Retinal pigment epithelial cell (primary cell): ENCODE measurements around the gene KCNE2.
"Not testable (repeated sequence)": the region's sequence is repeated elsewhere in the genome, so short reads cannot be mapped to it uniquely, and the experiment has no call there.

Source experiments
- DNase-seq: peaks from one replicate; pipeline ENCODE4 v3.0.0-alpha.2; 2010; ENCODE audit warnings: low read depth
- H3K4me3 ChIP-seq: 2 replicates; pipeline ENCODE4 v1.5.1; 2011; ENCODE audit warnings: mild to moderate bottlenecking, low read length, control low read depth, moderate library complexity
- TF ChIP-seq, protein P1 (sequence below): conservative IDR thresholded peaks from 2 replicates; pipeline ENCODE4 v1.5.1; 2011; ENCODE audit warnings: low read depth, low read length, control low read depth, inconsistent platforms

Gene KCNE2

DNA sequence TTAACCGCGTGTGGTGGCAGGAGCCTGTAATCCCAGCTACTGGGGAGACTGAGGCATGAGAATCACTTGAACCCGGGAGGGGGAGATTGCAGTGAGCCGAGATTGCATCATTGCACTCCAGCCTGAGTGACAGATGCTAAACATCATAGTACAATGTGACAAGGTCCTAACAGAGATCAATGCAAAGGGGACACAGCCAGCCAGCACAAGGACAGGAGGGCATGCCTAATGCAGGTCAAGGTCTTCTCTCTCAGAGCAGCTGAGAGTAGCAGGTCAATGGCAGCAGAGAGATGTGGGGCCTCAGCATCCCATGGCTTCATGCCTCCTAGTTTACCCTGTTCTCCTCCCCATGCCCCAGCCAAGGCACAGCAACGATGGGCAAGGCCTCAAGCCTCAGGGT is 8.5 kb downstream of the KCNE2 start:
- no peak overlapping the region for H3K4me3 ChIP-seq
- TF ChIP-seq, protein P1, sequence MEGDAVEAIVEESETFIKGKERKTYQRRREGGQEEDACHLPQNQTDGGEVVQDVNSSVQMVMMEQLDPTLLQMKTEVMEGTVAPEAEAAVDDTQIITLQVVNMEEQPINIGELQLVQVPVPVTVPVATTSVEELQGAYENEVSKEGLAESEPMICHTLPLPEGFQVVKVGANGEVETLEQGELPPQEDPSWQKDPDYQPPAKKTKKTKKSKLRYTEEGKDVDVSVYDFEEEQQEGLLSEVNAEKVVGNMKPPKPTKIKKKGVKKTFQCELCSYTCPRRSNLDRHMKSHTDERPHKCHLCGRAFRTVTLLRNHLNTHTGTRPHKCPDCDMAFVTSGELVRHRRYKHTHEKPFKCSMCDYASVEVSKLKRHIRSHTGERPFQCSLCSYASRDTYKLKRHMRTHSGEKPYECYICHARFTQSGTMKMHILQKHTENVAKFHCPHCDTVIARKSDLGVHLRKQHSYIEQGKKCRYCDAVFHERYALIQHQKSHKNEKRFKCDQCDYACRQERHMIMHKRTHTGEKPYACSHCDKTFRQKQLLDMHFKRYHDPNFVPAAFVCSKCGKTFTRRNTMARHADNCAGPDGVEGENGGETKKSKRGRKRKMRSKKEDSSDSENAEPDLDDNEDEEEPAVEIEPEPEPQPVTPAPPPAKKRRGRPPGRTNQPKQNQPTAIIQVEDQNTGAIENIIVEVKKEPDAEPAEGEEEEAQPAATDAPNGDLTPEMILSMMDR = no peak
- DNase-seq = no peak

DNA sequence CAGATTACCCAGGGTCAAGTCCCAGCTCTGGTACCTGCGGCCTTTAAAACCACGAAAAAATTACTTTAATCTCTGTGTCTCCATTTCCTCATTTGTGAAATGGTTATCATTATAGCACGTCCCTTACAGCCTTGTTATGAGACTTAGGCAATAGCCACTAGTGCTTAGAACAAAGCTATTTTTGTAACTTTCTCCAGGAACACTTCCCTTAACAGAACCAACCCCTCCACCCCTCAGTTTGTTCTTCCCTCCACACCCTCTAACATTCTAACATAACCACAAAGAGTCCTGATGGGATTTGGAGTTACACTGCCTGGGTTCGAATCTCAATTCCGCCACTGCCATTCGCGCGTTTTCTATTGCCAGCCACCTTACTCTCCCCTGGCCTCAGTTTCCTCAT is 10.7 kb downstream of the KCNE2 start:
- not testable (repeated sequence) for H3K4me3 ChIP-seq, DNase-seq

DNA sequence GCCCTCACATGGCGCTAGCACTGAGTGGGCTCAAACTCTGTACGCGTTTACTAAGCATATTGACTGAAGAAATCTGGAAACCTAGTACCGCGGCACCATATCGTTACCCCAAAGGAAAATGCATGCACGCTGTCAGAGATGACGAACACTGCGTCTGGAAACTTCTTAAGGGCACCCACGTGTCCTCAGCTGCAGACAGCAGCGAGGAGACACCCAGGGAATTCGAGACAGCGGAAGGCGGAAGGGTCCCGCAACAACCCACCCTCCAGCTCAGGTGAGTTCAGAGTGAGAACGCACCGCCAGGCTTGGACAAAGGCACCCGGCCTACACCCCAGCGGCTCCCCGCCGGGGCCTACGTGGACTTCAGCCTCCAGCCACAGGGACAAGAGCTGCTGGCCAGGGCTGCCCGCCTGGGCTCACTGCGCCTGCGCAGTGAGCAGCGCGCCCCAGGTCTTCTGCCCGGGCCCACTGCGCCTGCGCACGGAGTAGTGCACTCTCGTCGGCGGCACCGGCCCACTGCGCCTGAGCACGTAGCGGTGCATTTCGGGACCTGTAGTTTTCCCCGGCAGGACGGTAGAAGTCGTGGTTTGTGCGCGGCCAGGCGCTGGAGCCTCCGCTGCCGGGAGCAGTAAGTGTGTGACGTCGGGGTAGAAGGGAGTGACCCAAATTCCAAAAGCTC is 11.3 kb downstream of the KCNE2 start, which contains the start of gene SMIM11:
Gene SMIM11, plus strand, starts transcription at position 568 of the 679 bp plus-strand sequence. CDS start 3,998 bp downstream, outside the sequence.
- H3K4me3 ChIP-seq, DNase-seq: not testable (repeated sequence)

DNA sequence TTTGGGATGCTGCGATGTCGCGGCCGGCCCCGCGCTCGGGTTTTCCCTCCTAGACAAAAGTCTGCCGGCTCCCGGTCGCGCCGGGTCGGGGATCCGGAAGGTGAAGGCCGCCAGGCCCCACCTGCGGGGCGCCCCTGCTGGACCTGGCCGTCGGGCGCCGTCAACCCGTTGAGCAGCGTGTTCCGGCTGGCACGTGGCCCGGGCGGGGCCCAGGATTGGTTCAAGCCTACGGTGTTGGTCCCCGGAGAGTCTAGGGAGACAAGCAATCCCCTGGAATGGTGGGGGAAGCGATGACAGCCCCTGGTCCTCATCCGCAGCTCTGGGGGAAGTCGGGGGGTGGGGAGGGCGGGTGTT is 11.8 kb downstream of the KCNE2 start:
- H3K4me3 ChIP-seq, DNase-seq: not testable (repeated sequence)

DNA sequence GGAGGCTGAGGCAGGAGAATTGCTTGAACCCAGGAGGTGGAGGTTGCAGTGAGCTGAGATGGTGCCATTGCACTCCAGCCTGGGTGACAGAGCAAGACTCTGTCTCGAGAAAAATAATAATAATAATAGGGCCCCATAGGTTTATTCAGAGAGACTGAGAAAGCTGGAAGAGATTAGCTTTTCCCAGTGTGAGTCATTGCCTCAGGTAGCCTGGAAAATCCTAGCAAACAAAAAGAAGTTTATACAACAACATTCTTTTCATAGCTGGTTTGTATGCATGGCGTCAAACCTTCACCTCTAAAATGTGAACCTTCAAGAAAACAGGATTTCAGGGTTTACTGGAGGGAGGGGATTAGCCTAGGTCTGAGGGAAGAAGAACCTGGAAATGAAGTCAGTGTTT is 19.3 kb downstream of the KCNE2 start:
- H3K4me3 ChIP-seq, DNase-seq: not testable (repeated sequence)

DNA sequence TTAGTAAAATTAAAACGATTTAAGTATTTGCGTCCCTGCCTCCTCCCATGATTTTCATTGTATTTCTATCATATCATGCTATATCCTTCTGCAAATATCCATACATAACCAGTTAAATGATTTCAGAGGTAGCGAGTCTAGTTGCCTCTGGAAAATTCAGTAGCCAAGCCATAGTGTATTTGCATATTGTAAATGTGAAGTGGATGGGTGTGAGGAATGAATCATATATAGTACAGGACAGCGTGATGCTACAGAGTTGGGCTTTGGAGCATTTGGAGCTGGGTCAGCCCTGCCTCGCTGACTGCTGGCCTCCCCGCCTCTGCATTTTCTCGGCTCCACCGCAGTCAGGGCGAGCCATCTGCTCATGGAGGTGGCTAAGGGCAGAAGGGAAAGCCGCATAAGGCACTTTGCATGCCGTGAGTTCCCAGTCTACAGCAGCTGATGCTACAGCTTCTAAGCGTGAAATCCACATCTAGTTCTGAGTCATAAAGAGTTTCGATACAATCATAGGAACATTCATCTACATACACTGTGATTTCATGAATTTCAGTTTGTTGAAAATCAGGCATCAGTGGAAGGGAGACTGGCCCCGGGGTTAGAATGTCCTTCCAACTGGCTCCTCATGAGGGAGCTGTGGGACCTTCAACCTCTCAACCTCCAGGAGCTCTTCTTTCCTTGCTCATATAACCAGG is 20.1 kb downstream of the KCNE2 start:
- not testable (repeated sequence) for H3K4me3 ChIP-seq, DNase-seq

DNA sequence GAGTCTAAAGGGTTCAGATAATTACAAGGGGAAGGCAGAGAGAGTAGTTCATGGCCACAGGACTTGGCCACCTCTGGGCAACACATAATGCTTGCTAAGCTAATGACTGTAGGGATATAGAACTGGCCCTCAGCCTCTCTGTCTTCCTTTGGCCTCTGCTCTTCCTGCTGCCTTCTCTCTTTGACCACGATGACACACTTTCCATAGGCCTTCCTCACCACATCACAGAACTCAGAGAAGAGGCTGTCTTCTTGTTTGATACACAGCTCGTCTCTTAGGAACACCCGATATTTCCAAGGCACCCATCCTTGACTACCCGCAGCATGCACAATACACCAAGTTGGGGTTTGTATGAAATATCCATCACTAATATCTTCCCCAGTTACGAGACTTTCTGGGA is 36.7 kb downstream of the KCNE2 start:
- not testable (repeated sequence) for DNase-seq, H3K4me3 ChIP-seq

DNA sequence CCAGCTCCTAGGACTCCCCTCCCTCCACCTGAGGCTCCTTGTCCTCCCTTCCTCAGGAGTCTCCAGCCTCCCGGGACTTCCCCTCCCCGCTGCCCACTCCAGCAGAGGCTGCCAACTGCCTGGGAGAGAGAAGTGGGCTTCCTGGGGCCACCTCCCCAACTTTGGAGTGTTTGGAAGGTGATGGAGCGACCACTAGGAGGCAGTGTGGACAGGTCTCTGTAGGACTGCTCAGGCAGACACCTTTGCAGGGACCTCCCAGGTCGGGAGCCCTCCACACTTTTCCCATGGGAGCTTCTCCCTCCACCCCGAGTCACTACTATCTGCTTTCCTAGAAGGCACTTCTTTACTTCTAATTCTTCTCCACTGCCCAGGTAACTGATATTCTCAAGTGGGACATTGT is 40.9 kb downstream of the KCNE2 start:
- DNase-seq, H3K4me3 ChIP-seq: not testable (repeated sequence)

DNA sequence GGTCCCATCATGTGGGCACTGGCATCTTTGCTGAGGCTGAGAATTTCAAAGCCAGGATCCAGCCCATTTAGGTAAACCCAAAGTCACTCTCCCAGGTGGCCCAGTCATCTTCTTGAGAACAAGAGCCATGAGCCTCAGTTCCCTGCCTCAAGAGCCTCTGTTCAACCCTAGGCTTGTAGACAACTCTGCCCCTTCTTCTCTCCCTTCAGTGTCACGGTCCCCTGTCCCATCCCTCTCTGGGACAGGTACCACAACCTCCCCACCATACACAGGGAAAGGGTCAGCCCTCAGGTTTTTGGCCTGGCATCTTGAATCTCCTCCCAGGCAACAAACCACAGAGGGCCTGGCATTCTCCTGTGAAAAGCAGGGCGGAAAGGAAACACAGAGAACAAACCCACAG is 41.9 kb downstream of the KCNE2 start:
- not testable (repeated sequence) for H3K4me3 ChIP-seq, DNase-seq

DNA sequence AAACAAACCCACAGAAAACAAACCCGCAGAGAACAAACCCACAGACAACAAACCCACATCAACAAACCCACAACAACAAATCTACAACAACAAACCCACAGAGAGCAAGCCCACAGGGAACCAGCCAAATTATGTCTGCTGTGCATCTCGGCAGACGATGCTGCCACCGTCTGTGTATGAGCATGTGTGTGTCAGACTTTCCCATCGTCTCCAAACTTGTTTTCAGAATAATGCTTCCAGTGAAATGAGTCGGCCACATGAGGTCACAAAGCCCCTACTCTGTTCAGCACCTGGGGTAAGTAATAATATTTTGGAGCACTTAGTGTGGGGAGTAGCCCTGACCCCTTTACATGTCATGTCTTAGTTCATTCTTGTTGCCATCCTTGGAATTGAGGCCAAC is 42.3 kb downstream of the KCNE2 start:
- H3K4me3 ChIP-seq, DNase-seq: not testable (repeated sequence)

DNA sequence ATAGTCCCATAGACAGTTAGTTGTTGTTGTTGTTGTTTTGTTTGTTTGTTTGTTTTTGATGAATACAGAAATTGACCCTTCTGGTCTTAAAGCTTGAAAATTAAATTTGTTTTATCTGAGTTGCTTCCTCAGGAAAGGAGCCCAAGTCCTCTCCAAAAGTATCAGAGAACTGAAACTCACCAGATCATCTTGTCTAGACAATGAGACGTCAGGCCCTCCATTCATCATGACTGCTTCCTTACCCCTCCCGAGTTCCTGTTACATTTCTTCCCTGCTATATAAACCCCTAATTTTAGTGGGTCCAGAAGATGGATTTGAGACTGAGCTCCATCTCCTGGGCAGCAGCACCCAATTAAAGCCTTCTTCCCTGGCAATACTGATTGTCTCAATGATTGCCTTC is 42.9 kb downstream of the KCNE2 start:
- DNase-seq, H3K4me3 ChIP-seq: not testable (repeated sequence)

DNA sequence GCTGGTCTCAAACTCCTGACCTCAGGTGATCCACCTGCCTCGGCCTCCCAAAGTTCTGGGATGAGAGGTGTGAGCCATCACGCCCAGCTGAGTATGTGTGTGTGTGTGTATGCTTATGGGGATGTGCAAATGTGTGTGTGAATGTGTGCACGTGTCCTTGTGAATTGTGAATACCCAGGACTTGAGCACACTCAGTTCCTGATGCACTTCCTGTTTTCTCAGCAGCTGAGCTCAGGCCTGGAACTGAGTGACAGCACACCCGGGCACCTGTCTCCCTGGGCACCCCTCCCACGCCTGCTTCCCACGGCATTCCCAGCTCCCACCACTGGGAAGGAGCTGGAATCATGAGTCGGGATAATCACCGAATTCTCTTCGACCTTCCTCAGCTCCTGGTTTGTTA is 43.5 kb downstream of the KCNE2 start:
- not testable (repeated sequence) for H3K4me3 ChIP-seq, DNase-seq

DNA sequence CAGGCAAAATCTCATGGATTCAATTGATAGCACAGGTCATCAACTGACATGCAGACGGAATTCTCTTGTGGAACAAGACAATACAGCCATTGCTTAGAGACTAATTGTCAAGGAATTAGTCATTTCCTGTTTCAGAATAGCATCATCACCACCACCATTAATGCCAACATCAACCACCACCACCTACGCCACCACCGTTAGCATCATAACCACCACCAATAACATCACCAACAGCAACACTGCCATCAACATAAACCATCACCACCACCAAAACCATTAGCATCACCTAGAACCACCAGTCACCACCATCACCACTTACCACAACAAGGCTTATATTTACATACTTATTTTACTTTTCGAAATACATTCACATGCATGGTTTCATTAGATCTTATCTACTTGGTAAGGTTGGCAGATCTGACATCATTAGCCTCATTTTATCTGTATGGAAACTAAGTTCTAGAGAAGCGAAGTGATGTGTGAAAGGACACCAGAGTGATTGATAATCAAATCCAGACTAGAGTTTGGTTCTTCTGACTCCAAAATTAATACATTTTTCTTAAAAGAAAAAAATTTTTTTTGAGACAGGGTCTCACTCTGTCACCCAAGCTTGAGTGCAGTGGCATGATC is 53.8 kb downstream of the KCNE2 start:
- not testable (repeated sequence) for DNase-seq

More for the DNA sequence above, 53.8 kb downstream of the KCNE2 start:
- H3K4me3 ChIP-seq = not testable (repeated sequence)
